GM20000 (cell line): ENCODE data around the gene ETFA.
"Not testable (repeated sequence)": the region's sequence is repeated elsewhere in the genome, so short reads cannot be mapped to it uniquely, and the experiment has no call there.

ENCODE experiments used
- DNase-seq: peaks from one replicate; pipeline ENCODE4 v3.0.0; 2012; ENCODE audit warnings: low spot score
- CTCF ChIP-seq: IDR thresholded peaks from 2 replicates; pipeline ENCODE4 v1.5.1; 2012; ENCODE audit warnings: mild to moderate bottlenecking, control low read depth; ENCODE audit errors: extremely low read depth, missing control alignments

ETFA gene

GRCh38 chr15:76298986-76299385, 12.3 kb downstream of the ETFA start:
- no peak for DNase-seq
- TF ChIP-seq CTCF, result no peak

- DNase-seq, result not testable (repeated sequence)
These were observed 13.3 kb downstream of the ETFA start for GRCh38 chr15:76297951-76298350.

- no peak for TF ChIP-seq CTCF
- DNase-seq, result no peak
These were observed 14.4 kb downstream of the ETFA start for GRCh38 chr15:76296849-76297248.

- not testable (repeated sequence) for DNase-seq
These were observed 16.8 kb downstream of the ETFA start for GRCh38 chr15:76294463-76294862.

- no peak for TF ChIP-seq CTCF
- no peak for DNase-seq
These were observed 17.9 kb downstream of the ETFA start for GRCh38 chr15:76293361-76293760.

GRCh38 chr15:76289582-76289981, 21.7 kb downstream of the ETFA start:
- DNase-seq, result no peak

GRCh38 chr15:76286271-76286879, 24.9 kb downstream of the ETFA start:
- no peak for TF ChIP-seq CTCF
- DNase-seq, result peak; percentile 56

More at GRCh38 chr15:76289582-76289981, 21.7 kb downstream of the ETFA start:
- no peak for TF ChIP-seq CTCF

GRCh38 chr15:76285241-76285825, 25.9 kb downstream of the ETFA start:
- DNase-seq, result peak; percentile 9
- TF ChIP-seq CTCF, result peak; percentile 10

GRCh38 chr15:76282465-76282864, 28.8 kb downstream of the ETFA start:
- no peak for TF ChIP-seq CTCF

More at GRCh38 chr15:76282465-76282864, 28.8 kb downstream of the ETFA start:
- no peak for DNase-seq
